HG03097 (cell line): ENCODE data around the gene ASIC4.

Source experiments
- ATAC-seq: cut with Tn5 transposase; IDR thresholded peaks from one replicate; pipeline ENCODE4 v1.9.1; 2021; ENCODE audit not compliant: unreplicated experiment, low FRiP score

ASIC4 gene

GRCh38 chr2:219565130-219566080 lies 51.1 kb downstream of the ASIC4 start:
- ATAC-seq = no peak

GRCh38 chr2:219566640-219567039 lies 52.4 kb downstream of the ASIC4 start:
- ATAC-seq = no peak

DNA sequence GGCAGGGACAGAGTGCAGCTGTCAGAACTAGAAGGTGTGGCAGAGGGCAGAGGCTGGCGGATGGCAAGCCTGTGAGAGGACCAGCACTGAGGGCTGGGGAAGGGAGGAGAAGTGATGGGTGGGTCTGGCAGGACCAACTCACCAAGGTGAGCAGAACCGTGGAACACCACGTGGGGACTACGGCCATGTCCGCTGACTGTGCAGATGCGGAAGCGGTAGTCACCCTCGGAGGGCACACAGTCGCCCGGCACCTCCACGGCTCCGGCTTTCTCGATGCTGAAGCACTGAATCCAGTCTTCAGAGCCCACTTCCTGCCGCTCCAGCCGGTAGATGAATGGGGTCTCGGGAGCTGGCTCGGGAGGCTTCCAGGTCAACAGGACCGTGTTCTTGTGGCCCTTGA lies 52.8 kb downstream of the ASIC4 start:
- no peak for ATAC-seq

GRCh38 chr2:219567791-219568361 lies 53.6 kb downstream of the ASIC4 start:
- ATAC-seq = no peak

GRCh38 chr2:219569041-219569440 lies 54.8 kb downstream of the ASIC4 start:
- no peak for ATAC-seq

DNA sequence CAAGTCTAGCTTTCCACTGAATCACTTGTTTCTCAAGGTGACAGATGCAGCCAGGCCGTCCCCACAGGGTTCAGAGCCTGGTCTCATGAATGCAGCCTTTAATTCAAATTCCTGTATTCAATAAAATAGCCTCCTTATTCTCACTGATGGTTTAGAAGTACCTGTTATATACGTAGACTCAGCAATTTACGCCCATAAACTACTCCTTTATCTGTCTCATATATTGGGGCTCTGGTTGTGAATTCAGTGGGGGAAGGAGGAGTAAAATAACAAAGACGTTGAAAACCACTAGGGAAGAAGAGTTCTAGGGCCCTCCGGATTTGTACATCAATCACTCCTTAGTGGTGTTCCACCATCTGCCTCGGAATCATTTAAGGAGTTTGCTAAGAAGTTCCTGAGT lies 55.4 kb downstream of the ASIC4 start:
- no peak for ATAC-seq

- no peak for ATAC-seq
Observed at GRCh38 chr2:219570194-219570923, 56.1 kb downstream of the ASIC4 start.

- no peak for ATAC-seq
Observed at GRCh38 chr2:219570924-219571310, 56.6 kb downstream of the ASIC4 start.

GRCh38 chr2:219571311-219572236 lies 57.3 kb downstream of the ASIC4 start, which contains the start of gene OBSL1:
TSS of gene OBSL1 (minus strand) at chr2:219571539. CDS start at chr2:219571232, 307 bp downstream.
- ATAC-seq = no peak

DNA sequence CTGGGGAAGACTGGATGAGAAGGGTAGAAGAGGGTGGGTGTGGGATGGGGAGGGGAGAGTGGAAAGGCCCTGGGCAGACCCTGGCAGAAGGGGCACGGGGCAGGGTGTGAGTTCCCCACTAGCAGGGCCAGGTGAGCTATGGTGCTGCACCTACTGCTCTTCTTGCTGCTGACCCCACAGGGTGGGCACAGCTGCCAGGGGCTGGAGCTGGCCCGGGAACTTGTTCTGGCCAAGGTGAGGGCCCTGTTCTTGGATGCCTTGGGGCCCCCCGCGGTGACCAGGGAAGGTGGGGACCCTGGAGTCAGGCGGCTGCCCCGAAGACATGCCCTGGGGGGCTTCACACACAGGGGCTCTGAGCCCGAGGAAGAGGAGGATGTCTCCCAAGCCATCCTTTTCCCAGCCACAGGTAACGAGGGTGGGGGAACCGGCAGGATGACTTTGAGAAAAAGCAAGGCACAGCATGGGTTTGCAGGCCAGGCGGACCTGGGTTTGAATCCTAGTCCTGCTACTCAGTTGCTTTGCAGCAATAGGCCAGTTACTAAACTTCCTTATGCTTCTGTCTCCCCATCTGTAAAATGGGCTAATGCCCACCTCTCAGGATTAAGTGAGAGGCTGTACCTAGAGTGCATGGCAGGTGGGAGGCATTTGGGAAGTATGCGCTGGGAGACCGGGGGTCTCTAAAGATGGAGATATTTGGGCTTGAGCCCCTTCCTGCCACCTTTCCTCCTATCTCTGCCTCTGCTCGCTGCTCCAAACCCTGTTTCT lies 58.1 kb downstream of the ASIC4 start, which contains the start of gene INHA:
TSS of gene INHA (plus strand) at position 74 of the 765 bp plus-strand sequence. CDS start at position 139, 65 bp downstream.
- ATAC-seq = no peak

- no peak for ATAC-seq
Observed at GRCh38 chr2:219573166-219573565, 58.9 kb downstream of the ASIC4 start.

GRCh38 chr2:219574484-219575311 lies 60.4 kb downstream of the ASIC4 start:
- ATAC-seq = no peak

DNA sequence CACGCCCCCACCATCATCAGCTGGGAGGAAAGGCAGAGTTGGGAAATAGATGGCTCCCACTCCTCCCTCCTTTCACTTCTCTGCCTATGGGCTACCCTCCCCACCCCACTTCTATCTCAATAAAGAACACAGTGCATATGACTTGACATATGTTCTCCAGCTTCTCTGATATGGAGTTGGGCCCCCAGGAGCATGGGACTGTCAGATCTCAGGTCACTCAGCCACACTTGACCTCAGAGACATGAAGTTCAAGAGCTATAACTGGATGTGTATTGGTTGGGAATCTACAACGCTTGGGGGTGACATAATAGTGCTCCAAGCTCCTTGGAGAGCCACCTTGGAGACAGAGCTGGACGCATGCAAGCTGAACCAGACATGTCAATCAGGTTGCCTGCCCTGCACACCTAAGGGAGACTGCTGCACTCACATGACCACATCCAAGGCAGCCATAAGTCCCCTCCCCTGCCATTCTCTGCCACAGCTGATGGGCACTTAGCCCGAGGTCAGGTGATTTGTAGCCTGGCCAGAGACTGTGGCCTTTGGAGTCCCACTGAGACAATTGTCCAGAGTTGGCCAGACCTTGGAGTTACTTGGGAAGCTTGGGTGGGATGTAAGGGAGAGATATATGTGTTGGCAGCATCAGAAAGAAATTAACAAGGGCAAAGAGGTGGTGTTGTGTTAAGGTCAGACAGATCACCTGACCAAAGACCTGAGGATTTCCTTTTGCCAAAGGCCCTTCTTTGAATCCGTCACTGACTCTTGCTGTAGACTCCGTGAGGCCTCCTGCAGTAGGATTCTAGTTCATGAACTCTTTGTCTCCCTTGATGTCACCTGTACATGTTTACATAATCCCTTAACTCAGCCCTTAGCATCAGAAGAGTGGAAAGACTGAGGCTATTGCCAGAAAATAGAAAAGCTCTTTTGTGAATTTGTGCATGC lies 61.6 kb downstream of the ASIC4 start:
- ATAC-seq = no peak

GRCh38 chr2:219576505-219577388 lies 62.5 kb downstream of the ASIC4 start:
- no peak for ATAC-seq

DNA sequence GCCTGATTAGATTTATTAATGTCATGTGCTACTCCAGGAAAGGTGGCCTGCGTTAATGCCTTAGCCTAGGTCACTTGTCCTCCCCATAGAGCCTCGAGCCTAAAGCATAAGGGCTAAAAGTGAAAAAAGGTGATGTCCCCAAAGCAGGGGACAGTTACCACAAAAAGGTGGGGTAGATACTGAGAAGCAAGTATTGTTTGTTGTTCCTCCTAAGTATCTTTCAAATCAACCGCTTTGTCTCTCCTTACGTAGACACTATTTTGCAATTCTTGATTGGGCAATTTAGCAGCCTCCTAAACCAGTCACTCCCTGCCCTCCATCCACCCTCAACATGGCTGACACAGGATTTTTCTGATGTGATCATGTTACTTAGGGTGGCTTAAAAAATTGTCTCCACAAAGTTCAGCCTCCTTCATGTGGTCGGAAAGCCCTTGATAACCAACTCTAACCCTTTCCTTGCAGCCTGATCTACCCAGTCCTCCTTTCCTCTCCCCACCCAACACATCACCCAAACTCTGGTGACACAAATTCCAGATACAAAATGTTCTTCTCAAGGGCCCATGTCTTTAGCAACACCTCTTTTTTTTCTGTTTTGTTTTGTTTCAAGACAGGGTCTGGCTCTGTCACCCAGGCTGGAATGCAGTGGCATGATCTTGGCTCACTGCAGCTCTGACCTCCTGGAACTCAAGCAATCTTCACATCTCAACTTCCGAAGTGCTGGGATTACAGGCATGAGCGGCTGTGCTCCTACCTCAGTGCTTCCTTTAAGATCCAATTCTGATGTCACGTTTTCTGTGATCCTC lies 64.7 kb downstream of the ASIC4 start:
- no peak for ATAC-seq

DNA sequence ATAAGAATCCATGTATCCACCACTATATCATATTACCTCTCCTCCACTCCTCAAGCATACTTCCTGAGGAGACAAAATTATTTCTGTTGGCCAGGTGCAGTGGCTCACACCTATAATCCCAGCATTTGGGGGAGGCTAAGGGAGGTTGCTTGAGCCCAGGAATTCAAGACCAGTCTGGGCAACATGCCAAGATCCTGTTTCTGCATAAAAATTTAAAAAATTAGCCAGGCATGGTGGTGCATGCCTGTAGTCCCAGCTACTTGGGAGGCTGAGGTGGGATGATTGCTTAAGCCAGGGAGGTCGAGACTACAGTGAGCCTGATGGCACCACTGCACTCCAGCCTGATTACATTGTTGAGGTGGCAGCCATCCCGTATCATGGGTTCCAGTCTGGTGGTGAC lies 67.1 kb downstream of the ASIC4 start:
- no peak for ATAC-seq
